Mucosa of descending colon (tissue), 3 donors: Measurements from ENCODE around the gene NDUFA12. TPM values are rescaled to one million over a fixed set of nuclear protein-coding genes. Genes with fewer than 3 reads are reported as not detected.

ENCODE experiments used
- ATAC-seq: fragments of 200-7000 bp; cut with Tn5 transposase; one replicate; pipeline ENCODE4 v1.9.1; 2020; ENCODE audit warnings: mild to moderate bottlenecking, moderate library complexity
- DNase-seq, 3 donors: peaks; one replicate each; pipeline ENCODE4 v3.0.0-alpha.2; 2020
- H3K36me3 ChIP-seq: fragments of 200-600 bp; one replicate; pipeline ENCODE4 v1.8.0; 2021; ENCODE audit warnings: low read depth, mild to moderate bottlenecking
- H3K4me1 ChIP-seq: fragments of 200-600 bp; one replicate; pipeline ENCODE4 v1.8.0; 2021; ENCODE audit warnings: low read depth, mild to moderate bottlenecking
- H3K4me3 ChIP-seq: fragments of 200-600 bp; one replicate; pipeline ENCODE4 v1.8.0; 2021; ENCODE audit warnings: mild to moderate bottlenecking
- H3K9me3 ChIP-seq: fragments of 200-600 bp; one replicate; pipeline ENCODE4 v1.8.0; 2021; ENCODE audit warnings: mild to moderate bottlenecking
- CTCF ChIP-seq: fragments of 200-600 bp; IDR thresholded peaks from one replicate; pipeline ENCODE4 v1.8.0; 2022; ENCODE audit warnings: antibody characterized with exemption, mild to moderate bottlenecking
- intact Hi-C, 2 donors: fragments of 100-400 bp; cut with DNase I in 1 of 2; cut with micrococcal nuclease in 1 of 2; formaldehyde crosslinking; loops; one replicate each; pipeline versions ENCODE4 v1.11.0 to v1.11.1; 2022; cut with DNase I, micrococcal nuclease
- total RNA-seq, 3 donors: library from RNA; stranded (reverse); fragmentation: NEBNext Ultra II Directional in 2 of 3; extraction: Animal tissue kit (Norgen Biotek cat#: 25700) in 2 of 3; gene quantifications; one replicate each; pipeline versions ENCODE4 v1.2.1 to v1.2.4, GENCODE V29; 2021 to 2023
- donor health status: DM: no; HTN: no; CAD: no; lungs with moderate emphysema.
- donor health status: DM: no; HTN: no; CAD: no.
- donor health status: DM: no; HTN: yes; CAD: no.

The NDUFA12 gene
- total RNA-seq, 3 donors from 2014 or later = 107 to 124 (median 113) TPM

- no peak overlapping the region for H3K4me3 ChIP-seq
- ATAC-seq (no peak), DNase-seq (no peak)
- H3K9me3 ChIP-seq = no peaks in the 10 kb centered on the region
- no peaks in the 10 kb centered on the region for H3K4me1 ChIP-seq
- no peak for TF ChIP-seq CTCF
- H3K36me3 ChIP-seq = no peaks in the 10 kb centered on the region
- intact Hi-C loops = no loop called here
Observed at GRCh38 chr12:94982456-94982855, 21.0 kb downstream of the NDUFA12 start.

GRCh38 chr12:94980577-94980976, 22.9 kb downstream of the NDUFA12 start:
- peak; percentile 40 for ATAC-seq
- no peak for DNase-seq
- no peaks in the 10 kb centered on the region for H3K4me1 ChIP-seq
- no peaks in the 10 kb centered on the region for H3K36me3 ChIP-seq
- no peak overlapping the region for H3K4me3 ChIP-seq
- no peak for TF ChIP-seq CTCF
- intact Hi-C loops = no loop called here
- H3K9me3 ChIP-seq = no peaks in the 10 kb centered on the region

GRCh38 chr12:94979941-94980340, 23.6 kb downstream of the NDUFA12 start:
- intact Hi-C loops = no loop called here
- ATAC-seq (no peak), DNase-seq (no peak)
- no peaks in the 10 kb centered on the region for H3K9me3 ChIP-seq
- H3K36me3 ChIP-seq = no peaks in the 10 kb centered on the region
- no peaks in the 10 kb centered on the region for H3K4me1 ChIP-seq
- no peak for TF ChIP-seq CTCF
- H3K4me3 ChIP-seq = no peak overlapping the region

GRCh38 chr12:94977766-94978468, 25.6 kb downstream of the NDUFA12 start:
- ATAC-seq = no peak
- no peak for DNase-seq
- H3K9me3 ChIP-seq = no peaks in the 10 kb centered on the region
- no peaks in the 10 kb centered on the region for H3K4me1 ChIP-seq
- intact Hi-C loops = no loop called here
- TF ChIP-seq CTCF = no peak
- no peak overlapping the region for H3K4me3 ChIP-seq
- no peaks in the 10 kb centered on the region for H3K36me3 ChIP-seq

- no peak for TF ChIP-seq CTCF
- no peaks in the 10 kb centered on the region for H3K36me3 ChIP-seq
- ATAC-seq (no peak), DNase-seq (no peak)
- no peak overlapping the region for H3K4me3 ChIP-seq
- no peaks in the 10 kb centered on the region for H3K9me3 ChIP-seq
- no peaks in the 10 kb centered on the region for H3K4me1 ChIP-seq
- intact Hi-C loops = no loop called here
Observed at GRCh38 chr12:94973221-94973620, 30.3 kb downstream of the NDUFA12 start.

GRCh38 chr12:94972795-94973194, 30.7 kb downstream of the NDUFA12 start:
- DNase-seq (no peak), ATAC-seq (no peak)
- Histone ChIP-seq H3K36me3 (no peaks in the 10 kb centered on the region), H3K4me3 (no peak overlapping the region), H3K9me3 (no peaks in the 10 kb centered on the region), H3K4me1 (no peaks in the 10 kb centered on the region)
- no peak for TF ChIP-seq CTCF
- intact Hi-C loops = no loop called here
